DMS79 (cell line): ENCODE results near the gene NEU1.
"Not testable (repeated sequence)": the region's sequence is repeated elsewhere in the genome, so short reads cannot be mapped to it uniquely, and the experiment has no call there.

Experiments used
- DNase-seq: peaks from one replicate; lab custom pipeline; 2025; lab: John Stamatoyannopoulos, UW

Gene NEU1

GRCh38 chr6:31838968-31839367 is 23.7 kb downstream of the NEU1 start:
- DNase-seq: no peak

DNA sequence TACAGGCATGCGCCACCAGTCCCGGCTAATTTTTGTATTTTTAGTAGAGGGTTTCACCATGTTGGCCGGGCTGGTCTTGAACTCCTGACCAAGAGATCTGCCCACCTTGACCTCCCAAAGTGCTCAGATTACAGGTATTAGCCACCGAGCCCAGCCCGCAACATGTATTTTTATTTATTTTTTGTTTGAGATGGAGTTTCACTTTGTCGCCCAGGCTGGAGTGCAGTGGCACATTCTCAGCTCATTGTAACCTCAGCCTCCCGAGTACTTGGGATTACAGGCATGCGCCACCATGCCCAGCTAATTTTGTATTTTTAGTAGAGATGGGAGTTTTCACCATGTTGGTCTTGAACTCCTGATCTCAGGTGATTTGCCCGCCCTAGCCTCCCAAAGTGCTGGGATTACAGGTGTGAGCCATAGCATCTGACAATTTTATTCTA is 24.5 kb downstream of the NEU1 start:
- not testable (repeated sequence) for DNase-seq

- no peak for DNase-seq
Measured at GRCh38 chr6:31837369-31838113, 25.1 kb downstream of the NEU1 start.

DNA sequence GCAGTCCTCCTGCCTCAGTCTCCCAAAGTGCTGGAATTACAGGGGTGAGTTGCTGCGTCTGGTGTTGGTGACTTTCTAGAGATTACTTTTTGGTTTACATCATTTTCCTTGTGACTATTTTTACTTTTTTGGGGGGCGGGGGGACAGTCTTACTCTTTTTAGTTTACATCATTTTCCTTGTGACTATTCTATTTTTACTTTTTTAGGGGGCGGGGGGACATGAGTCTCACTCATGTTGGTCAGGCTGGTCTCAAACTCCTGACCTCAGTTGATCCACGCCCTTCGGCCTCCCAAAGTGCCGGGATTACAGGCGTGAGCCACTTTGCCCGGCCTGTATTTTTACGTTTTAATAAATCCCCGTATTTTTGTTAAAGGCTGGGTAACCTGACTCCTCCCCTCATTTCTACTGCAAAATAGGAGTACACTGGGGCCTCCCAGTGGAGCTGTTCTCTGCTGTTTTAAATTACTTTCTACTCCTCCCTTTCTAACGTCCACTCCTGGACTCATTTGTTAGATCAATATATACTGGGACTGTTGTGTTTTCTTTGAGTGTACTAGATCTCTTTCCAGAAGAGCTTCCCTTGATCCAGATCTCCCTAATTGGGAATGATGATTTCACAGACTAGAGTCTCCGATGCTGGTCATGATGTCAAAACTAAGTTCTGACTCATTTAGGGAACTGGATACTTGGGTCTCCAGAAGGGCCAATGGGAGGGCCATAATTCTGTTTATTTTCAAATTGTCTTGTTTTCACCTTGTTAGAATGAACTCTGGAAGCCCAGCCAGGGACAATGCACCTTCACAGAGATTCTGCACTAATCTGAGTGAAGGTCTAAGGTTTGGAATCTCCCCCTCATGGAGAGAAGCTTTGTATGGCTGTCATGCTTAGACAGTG is 25.9 kb downstream of the NEU1 start:
- no peak for DNase-seq

- no peak for DNase-seq
Measured at GRCh38 chr6:31836047-31836473, 26.6 kb downstream of the NEU1 start.

DNA sequence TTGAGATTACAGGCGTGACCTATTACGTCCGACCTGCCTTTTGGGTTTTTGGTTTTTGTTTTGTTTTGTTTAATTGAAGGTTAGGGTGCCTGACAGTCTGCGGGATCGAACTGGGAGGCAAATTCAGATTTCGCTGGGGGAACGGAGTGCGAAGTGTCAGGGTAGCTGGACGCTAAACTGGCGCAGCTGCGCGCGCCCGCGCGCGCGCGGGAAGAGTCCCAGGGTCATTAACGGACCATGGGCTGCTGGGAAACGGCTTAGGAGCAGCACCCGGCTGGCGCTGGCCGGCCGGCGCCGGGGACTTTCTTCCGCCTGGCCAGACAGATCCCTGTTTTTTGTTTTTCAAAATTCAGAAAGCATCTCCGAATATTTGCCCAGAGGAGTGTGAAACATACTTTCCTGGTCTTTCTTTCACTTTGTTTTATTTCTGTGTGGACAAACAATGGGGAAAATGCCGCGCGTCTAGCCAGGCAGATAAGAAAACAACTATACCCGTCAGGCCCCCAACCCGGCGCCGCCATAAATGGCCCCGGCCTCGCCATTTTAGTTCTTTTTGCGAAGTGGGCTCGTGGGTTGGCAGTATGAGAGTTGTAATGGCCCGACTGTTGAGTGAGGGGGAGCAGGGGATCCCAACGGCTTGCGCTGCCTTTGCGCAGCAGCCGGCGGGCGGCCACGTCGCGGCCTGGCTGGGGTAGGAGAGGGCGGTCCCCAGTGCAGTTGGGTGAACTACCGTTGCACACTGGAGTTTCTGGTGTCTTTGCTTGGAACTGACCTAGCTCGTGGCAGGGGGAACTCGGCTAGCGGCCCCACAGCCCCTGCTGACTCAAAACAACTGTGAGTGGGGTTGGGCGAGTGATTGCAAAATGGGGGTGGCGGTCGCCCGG is 28.0 kb downstream of the NEU1 start:
- DNase-seq: peak; percentile 78

DNA sequence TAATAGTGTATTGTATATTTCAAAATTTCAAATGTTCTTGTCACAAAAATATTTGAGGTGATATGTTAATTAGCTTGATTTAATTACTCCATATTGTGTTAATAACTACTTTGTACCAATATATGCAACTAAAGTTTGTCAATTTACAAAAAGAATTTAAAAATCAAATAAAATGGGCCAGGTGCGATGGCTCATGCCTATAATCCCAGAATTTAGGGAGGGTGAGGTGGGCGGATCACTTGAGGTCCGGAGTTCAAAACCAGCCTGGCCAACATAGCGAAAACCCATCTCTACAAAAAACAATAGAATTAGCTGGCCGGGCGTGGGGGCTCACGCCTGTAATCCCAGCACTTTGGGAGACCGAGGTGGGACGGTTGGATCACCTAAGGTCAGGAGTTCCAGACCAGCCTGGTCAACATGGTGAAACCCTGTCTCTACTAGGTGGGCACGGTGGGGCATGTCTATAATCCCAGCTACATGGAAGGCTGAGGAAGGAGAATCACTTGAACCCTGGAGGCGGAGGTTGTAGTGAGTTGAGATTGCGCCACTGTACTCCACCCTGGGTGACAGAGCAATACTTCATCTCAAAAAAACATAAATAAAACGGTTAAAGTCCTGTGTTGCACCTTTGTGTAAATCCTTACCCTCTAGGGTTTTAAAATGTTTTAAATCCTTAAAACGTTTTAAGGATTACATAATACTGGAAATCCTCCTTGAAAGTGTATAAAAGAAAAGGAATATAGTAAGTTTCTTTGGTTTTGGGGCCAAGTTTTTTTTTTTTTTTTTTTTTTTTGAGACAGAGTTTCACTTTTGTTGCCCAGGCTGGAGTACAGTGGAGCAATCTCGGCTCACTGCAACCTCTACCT is 31.0 kb downstream of the NEU1 start:
- DNase-seq: no peak

GRCh38 chr6:31830886-31831335 is 31.7 kb downstream of the NEU1 start:
- no peak for DNase-seq

- peak; percentile 25 for DNase-seq
Measured at GRCh38 chr6:31829633-31830283, 32.9 kb downstream of the NEU1 start.

DNA sequence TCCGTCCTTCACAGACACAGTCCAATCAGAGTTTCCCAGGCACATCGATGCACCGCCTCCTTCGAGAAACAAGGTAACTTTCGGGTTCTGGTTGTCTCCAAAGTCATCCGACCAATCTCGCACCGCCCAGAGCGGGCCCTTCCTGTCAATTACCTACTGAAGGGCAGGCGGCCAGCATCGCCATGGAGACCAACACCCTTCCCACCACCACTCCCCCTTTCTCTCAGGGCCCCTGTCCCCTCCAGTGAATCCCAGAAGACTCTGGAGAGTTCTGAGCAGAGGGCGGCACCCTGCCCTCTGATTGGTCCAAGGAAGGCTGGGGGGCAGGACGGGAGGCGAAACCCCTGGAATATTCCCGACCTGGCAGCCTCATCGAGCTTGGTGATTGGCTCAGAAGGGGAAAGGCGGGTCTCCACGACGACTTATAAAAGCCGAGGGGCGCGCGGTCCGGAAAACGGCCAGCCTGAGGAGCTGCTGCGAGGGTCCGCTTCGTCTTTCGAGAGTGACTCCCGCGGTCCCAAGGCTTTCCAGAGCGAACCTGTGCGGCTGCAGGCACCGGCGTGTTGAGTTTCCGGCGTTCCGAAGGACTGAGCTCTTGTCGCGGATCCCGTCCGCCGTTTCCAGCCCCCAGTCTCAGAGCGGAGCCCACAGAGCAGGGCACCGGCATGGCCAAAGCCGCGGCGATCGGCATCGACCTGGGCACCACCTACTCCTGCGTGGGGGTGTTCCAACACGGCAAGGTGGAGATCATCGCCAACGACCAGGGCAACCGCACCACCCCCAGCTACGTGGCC is 35.1 kb downstream of the NEU1 start, which contains the start of gene HSPA1B:
Gene HSPA1B, plus strand, starts transcription at position 453 of the 794 bp plus-strand sequence. Its CDS starts 213 bp downstream, at position 666.
- peak; percentile 100 for DNase-seq

GRCh38 chr6:31826793-31827285 is 35.8 kb downstream of the NEU1 start:
- no peak for DNase-seq

GRCh38 chr6:31825553-31825952 is 37.1 kb downstream of the NEU1 start:
- DNase-seq: no peak

GRCh38 chr6:31823592-31824196 is 38.9 kb downstream of the NEU1 start:
- DNase-seq: not testable (repeated sequence)

GRCh38 chr6:31822036-31822821 is 40.4 kb downstream of the NEU1 start:
- no peak for DNase-seq

DNA sequence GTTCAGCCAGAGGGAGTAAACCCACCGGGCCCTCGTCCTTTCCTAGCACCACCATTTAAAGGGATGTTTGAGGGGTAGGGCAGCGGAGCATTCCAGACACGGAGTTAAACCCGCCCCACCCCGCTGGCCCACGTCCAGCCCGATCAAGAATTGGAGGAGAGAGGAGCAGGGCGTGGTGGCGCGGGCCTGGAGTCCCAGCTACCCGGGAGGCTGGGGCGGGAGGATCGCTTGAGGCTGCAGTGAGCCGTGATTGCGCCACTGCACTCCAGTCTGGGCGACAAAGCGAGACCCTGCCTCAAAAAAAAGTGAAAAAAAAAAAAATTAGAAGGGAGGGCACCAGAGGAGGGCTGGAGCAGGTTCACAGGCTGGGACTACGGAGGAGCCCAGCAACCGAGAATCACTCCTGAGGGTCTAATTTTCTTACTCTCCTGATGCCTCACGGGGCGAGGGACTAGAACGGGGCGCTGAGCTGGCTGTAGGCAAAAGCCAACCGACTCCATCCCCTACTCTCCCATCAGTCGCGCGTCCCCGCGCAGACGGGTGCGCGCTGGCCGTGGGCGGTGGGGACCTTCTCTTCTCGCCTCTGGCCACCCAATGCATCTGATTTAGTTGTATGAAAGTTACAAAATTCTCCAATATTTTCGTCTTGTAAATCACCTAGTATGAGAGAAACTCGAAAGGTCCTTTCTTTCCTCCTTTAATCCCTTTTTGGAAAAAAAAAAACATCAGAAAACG is 41.2 kb downstream of the NEU1 start:
- DNase-seq: peak; percentile 19

DNA sequence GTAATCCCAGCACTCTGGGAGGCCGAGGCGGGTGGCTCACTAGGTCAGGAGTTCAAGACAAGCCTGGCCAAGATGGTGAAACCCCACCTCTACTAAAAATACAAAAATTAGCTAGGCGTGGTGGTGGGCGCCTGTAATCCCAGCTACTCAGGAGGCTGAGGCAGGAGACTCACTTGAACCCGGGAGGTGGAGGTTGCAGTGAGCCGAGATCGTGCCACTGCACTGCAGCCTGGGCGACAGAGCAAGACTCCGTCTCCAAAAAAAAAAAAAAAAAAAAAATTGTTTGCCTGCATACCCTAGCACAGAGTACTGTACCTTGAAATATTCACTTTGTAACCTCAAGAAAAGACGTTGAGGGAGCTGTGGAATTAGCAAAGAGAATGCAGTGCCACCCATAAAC is 42.2 kb downstream of the NEU1 start:
- DNase-seq: not testable (repeated sequence)

- DNase-seq: no peak
Measured at GRCh38 chr6:31819871-31820299, 42.7 kb downstream of the NEU1 start.
